Endothelial cell of umbilical vein (primary cell): Measurements from ENCODE around the gene ZBTB21. TPM values are rescaled to one million over a fixed set of nuclear protein-coding genes. Genes with fewer than 3 reads are reported as not detected.

Experiments used
- BruUV-seq: library from RNA; stranded (reverse); fragments of 400-500 nt; replicated peaks from 2 replicates; lab custom pipeline; 2021; lab: Mats Ljungman, UMichigan
- CTCF ChIA-PET: fragments of 300-600, 350-600 bp; sonication (Branson Sonifier 250); formaldehyde crosslinking; loops from one replicate; lab custom pipeline; 2021; ENCODE audit warnings: antibody characterized with exemption, inconsistent platforms; lab: Charles Lee
- POLR2A ChIA-PET: fragments of 300-600, 350-600 bp; sonication (Branson Sonifier 250); formaldehyde crosslinking; loops from one replicate; lab custom pipeline; 2021; ENCODE audit warnings: antibody characterized with exemption, inconsistent platforms; lab: Charles Lee
- DNase-seq: peaks from one replicate; pipeline ENCODE4 v3.0.0-alpha.2; 2011; ENCODE audit warnings: low read depth, low spot score
- FAIRE-seq: peaks from 2 replicates; lab custom pipeline; 2011; peaks lifted over from hg19 to GRCh38; lab: Jason Lieb, UNC
- H2AFZ ChIP-seq: 2 replicates; pipeline ENCODE4 v1.6.0; 2012; ENCODE audit warnings: low read depth, low read length, control low read depth, inconsistent platforms
- H3K27ac ChIP-seq: 2 replicates; pipeline ENCODE4 v1.5.1; 2011; ENCODE audit warnings: low read depth, mild to moderate bottlenecking, control low read depth, low read length, moderate library complexity; ENCODE audit not compliant: insufficient read depth
- H3K27me3 ChIP-seq, 2 experiments: 2 replicates each; pipeline versions ENCODE4 v1.6.0 to v1.6.1; 2011; ENCODE audit warnings: low read length in 2 of 2, mixed read lengths in 1 of 2; ENCODE audit not compliant: control insufficient read depth in 2 of 2, insufficient read depth in 2 of 2
- H3K36me3 ChIP-seq, 2 experiments: 2 replicates in 1 of 2; 3 replicates in 1 of 2; pipeline ENCODE4 v1.5.1; 2011; ENCODE audit warnings: low read length in 2 of 2, mild to moderate bottlenecking in 1 of 2, moderate library complexity in 1 of 2; ENCODE audit not compliant: control insufficient read depth in 2 of 2, insufficient read depth in 2 of 2; ENCODE audit errors: extremely low read depth in 1 of 2
- H3K4me1 ChIP-seq: 3 replicates; pipeline ENCODE4 v1.5.1; 2011; ENCODE audit warnings: mild to moderate bottlenecking, low read length; ENCODE audit not compliant: control insufficient read depth, insufficient read depth; ENCODE audit errors: extremely low read depth
- H3K4me2 ChIP-seq: 2 replicates; pipeline ENCODE4 v1.6.1; 2011; ENCODE audit warnings: low read length, control low read depth, mixed read lengths; ENCODE audit not compliant: insufficient read depth
- H3K4me3 ChIP-seq, 3 experiments: fragments of 200-600 bp in 1 of 3; sonication (generic), shearing (Covaris generic) in 1 of 3; replicated peaks in 1 of 3; 2 replicates each; pipeline ENCODE4 v1.5.1; 2011 to 2016; ENCODE audit warnings: control low read depth in 3 of 3, low read length in 3 of 3, mild to moderate bottlenecking in 2 of 3, inconsistent platforms in 1 of 3, low read depth in 1 of 3, moderate library complexity in 1 of 3; ENCODE audit not compliant: insufficient read depth in 1 of 3
- H3K79me2 ChIP-seq: 2 replicates; pipeline ENCODE4 v1.6.0; 2012; ENCODE audit warnings: low read length, inconsistent platforms; ENCODE audit not compliant: control insufficient read depth, insufficient read depth
- H3K9ac ChIP-seq: replicated peaks from 2 replicates; pipeline ENCODE3; 2011; ENCODE audit warnings: low read length, control low read depth; ENCODE audit not compliant: insufficient read depth; ENCODE audit errors: extremely low read depth
- H3K9me1 ChIP-seq: replicated peaks from 3 replicates; pipeline ENCODE4 v1.6.0; 2011; ENCODE audit warnings: mild to moderate bottlenecking, low read length; ENCODE audit not compliant: control insufficient read depth, insufficient read depth; ENCODE audit errors: extremely low read depth
- H3K9me3 ChIP-seq: replicated peaks from 2 replicates; pipeline ENCODE4 v1.5.1; 2012; ENCODE audit warnings: low read length, inconsistent platforms; ENCODE audit not compliant: control insufficient read depth, insufficient read depth
- H4K20me1 ChIP-seq: replicated peaks from 2 replicates; pipeline ENCODE3; 2011; ENCODE audit warnings: mild to moderate bottlenecking, low read length; ENCODE audit not compliant: control insufficient read depth, insufficient read depth; ENCODE audit errors: extremely low read depth
- CTCF ChIP-seq, 2 donors: IDR thresholded peaks; 1 replicate in 1 of 2; 2 replicates in 1 of 2; pipeline ENCODE4 v1.5.1; 2011; ENCODE audit warnings: low read length in 2 of 2, mild to moderate bottlenecking in 2 of 2, moderate library complexity in 2 of 2, control low read depth in 1 of 2, inconsistent platforms in 1 of 2, low read depth in 1 of 2; ENCODE audit not compliant: insufficient read depth in 1 of 2; ENCODE audit errors: extremely low read depth in 1 of 2
- EZH2 ChIP-seq: IDR thresholded peaks from 2 replicates; pipeline ENCODE4 v1.6.1; 2012; ENCODE audit warnings: borderline replicate concordance, low read depth, mild to moderate bottlenecking, moderate library complexity, low read length, inconsistent platforms; ENCODE audit not compliant: severe bottlenecking
- FOS ChIP-seq: IDR thresholded peaks from 2 replicates; pipeline ENCODE4 v1.6.1; 2011; ENCODE audit warnings: mild to moderate bottlenecking, low read length, moderate library complexity, borderline replicate concordance; ENCODE audit not compliant: insufficient read depth
- GATA2 ChIP-seq: IDR thresholded peaks from 2 replicates; pipeline ENCODE4 v1.7.0; 2011; ENCODE audit warnings: low read depth, mild to moderate bottlenecking, moderate library complexity, mixed read lengths, low read length; ENCODE audit not compliant: insufficient read length, insufficient read depth
- JUN ChIP-seq: IDR thresholded peaks from 2 replicates; pipeline ENCODE4 v1.6.1; 2011; ENCODE audit warnings: borderline replicate concordance, low read depth; ENCODE audit not compliant: insufficient read length, insufficient read depth
- MAX ChIP-seq: IDR thresholded peaks from 2 replicates; pipeline ENCODE4 v1.6.1; 2011; ENCODE audit not compliant: insufficient read depth, insufficient read length
- MYC ChIP-seq: IDR thresholded peaks from one replicate; pipeline ENCODE4 v1.6.1; 2011; ENCODE audit warnings: mild to moderate bottlenecking, low read depth, low read length
- POLR2A ChIP-seq: IDR thresholded peaks from 2 replicates; pipeline ENCODE4 v1.6.1; 2012; ENCODE audit warnings: low read depth, mild to moderate bottlenecking, control low read depth, low read length
- POLR2AphosphoS5 ChIP-seq: IDR thresholded peaks from 2 replicates; pipeline ENCODE4 v1.6.1; 2012; ENCODE audit warnings: low read depth, mild to moderate bottlenecking, control low read depth, low read length, moderate library complexity; ENCODE audit not compliant: insufficient read depth
- dilution Hi-C: fragments of 300-500 bp; cut with MboI; formaldehyde crosslinking; loops from one replicate; pipeline ENCODE4 v1.15.0; 2019; ENCODE audit warnings: low sequenced_read_pairs; ENCODE audit not compliant: extremely low pct_ligation_motif_present
- intact Hi-C: fragments of 100-400 bp; cut with micrococcal nuclease; formaldehyde crosslinking; loops from one replicate; pipeline ENCODE4 v1.10.0; 2022
- polyA plus RNA-seq, 4 experiments: library from polyadenylated mRNA; depleted of rRNA in 3 of 4; stranded (reverse) in 3 of 4; unstranded in 1 of 4; fragments of >200 nt; gene quantifications; 2 replicates each; pipeline versions ENCODE4 v1.2.1 to v1.2.3, GENCODE V29; 2011 to 2012; ENCODE audit warnings: missing spikeins in 1 of 4
- total RNA-seq: library from RNA; stranded (reverse); gene quantifications from 2 replicates; pipeline ENCODE4 v1.2.3, GENCODE V29; 2021

Gene ZBTB21
- total and polyA plus RNA-seq, 2 donors (not counting 3 experiments of a cell fraction or from before 2014, with no cell fraction given) = 2.8 to 12.4 TPM

DNA sequence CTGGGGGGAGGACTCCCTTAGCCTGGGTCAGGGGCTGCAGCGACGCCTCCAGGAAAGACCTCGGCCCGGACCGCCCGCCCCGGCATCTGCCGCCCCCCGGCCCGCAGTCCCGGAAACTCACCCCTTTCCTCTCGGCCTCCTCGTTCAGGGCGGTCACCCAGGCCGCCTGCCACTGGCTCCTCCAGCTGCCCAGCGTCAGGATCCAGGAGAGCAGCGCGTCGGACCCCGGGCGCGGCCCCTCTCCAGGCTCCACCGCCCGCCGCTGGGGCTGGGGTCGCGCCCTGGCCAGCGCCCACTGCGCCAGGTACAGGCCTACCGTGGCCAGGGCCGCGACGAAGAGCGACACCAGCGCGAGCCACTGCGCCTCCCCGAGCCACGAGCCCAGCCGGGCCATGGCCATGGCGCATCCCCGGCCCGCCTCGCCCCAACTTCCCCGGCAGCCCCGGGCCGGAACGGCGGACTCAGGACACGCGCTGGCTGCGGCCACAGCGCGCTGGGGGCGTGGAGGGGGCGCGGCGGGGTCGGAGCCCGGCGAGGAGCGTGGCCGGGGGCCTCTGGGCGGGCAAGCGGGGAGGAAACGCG is 56.8 kb downstream of the ZBTB21 start:
- no TSS peak for BruUV-seq
- intact Hi-C loops = no loop called here
- Histone ChIP-seq H4K20me1 (no peaks in the 10 kb centered on the region), H3K79me2 (peaks cover 43% of the 10 kb centered on the region), H3K9me1 (no peaks in the 10 kb centered on the region), H3K27ac (peak overlapping the region; percentile 64), H2AFZ (peak overlapping the region; percentile 18), H3K4me1 (peaks cover 36% of the 10 kb centered on the region), H3K9me3 (no peaks in the 10 kb centered on the region), H3K4me2 (peak overlapping the region; percentile 53), H3K27me3 (no peaks in the 10 kb centered on the region), H3K9ac (peak overlapping the region; percentile 81), H3K4me3 (peak overlapping the region; percentile 36 to 74 (median 72)), H3K36me3 (no peaks in the 10 kb centered on the region)
- no peak for FAIRE-seq
- TF ChIP-seq EZH2 (no peak), POLR2A (no peak), FOS (no peak), GATA2 (no peak), CTCF (IDR thresholded peaks at IDR 0.05; ENCODE audit: extremely low read depth in 1 of 2, insufficient read depth in 1 of 2, low read depth in 1 of 2, low read length in 2 of 2) (no peak), POLR2AphosphoS5 (no peak), MYC (no peak), JUN (no peak), MAX (no peak)
- dilution Hi-C loops = no loop called here
- ChIA-PET POLR2A (no interaction called here), CTCF (interaction anchor here (1.4 to 3.0 kb wide), 4 partner anchors 20 to 164 kb away, joined by 4 to 16 read pairs (median 8); partner anchors contain the start of gene ZBTB21)
- no peak for DNase-seq
